ENCODE data around the gene EDARADD.
A peak's percentile ranks its signal among the peaks of the same experiment; 100 is the strongest.

EDARADD gene

GRCh38 chr1:236516929-236517704 lies 123.0 kb downstream of the EDARADD start:
- no peak for DNase-seq (ENCODE audit: low read depth)

GRCh38 chr1:236518322-236518721 lies 124.2 kb downstream of the EDARADD start:
- DNase-seq (ENCODE audit: low read depth): no peak

- DNase-seq (ENCODE audit: low read depth): no peak
Measured at GRCh38 chr1:236520445-236521005, 126.4 kb downstream of the EDARADD start.

- no peak for DNase-seq (ENCODE audit: low read depth)
Measured at GRCh38 chr1:236522937-236523703, 129.0 kb downstream of the EDARADD start.

- DNase-seq (ENCODE audit: low read depth): peak; percentile 75
Measured at GRCh38 chr1:236523704-236524141, 129.6 kb downstream of the EDARADD start, which contains the start of gene LGALS8. LGALS8 (plus strand) TSS chr1:236523982; CDS start chr1:236526071, 2,089 bp downstream.

GRCh38 chr1:236524142-236524894 lies 130.2 kb downstream of the EDARADD start:
- DNase-seq (ENCODE audit: low read depth): no peak

GRCh38 chr1:236524895-236525184 lies 130.8 kb downstream of the EDARADD start:
- no peak for DNase-seq (ENCODE audit: low read depth)

GRCh38 chr1:236526079-236526478 lies 132.0 kb downstream of the EDARADD start:
- DNase-seq (ENCODE audit: low read depth): no peak

GRCh38 chr1:236530286-236530685 lies 136.2 kb downstream of the EDARADD start:
- no peak for DNase-seq (ENCODE audit: low read depth)

- DNase-seq (ENCODE audit: low read depth): no peak
Measured at GRCh38 chr1:236530959-236531358, 136.9 kb downstream of the EDARADD start.

GRCh38 chr1:236532850-236533249 lies 138.8 kb downstream of the EDARADD start:
- no peak for DNase-seq (ENCODE audit: low read depth)

GRCh38 chr1:236534151-236534651 lies 140.1 kb downstream of the EDARADD start:
- DNase-seq (ENCODE audit: low read depth): no peak
